DND-41 (cell line): ENCODE measurements around the gene SCGB1A1.

Source experiments
- ATAC-seq: fragments of 200-7000 bp; cut with Tn5 transposase; 3 replicates; pipeline ENCODE4 v1.9.1; 2021; ENCODE audit warnings: low read depth; ENCODE audit not compliant: insufficient read depth
- DNase-seq: peaks from one replicate; pipeline ENCODE4 v3.0.0-alpha.2; 2020
- H2AFZ ChIP-seq: 2 replicates; pipeline ENCODE4 v1.6.0; 2012; ENCODE audit warnings: low read depth, low read length
- H3K27ac ChIP-seq: 2 replicates; pipeline ENCODE4 v1.5.1; 2012; ENCODE audit warnings: low read length, inconsistent platforms
- H3K27me3 ChIP-seq: fragments of 200-600 bp; sonication (generic); 2 replicates; pipeline ENCODE4 v1.6.0; 2012; ENCODE audit warnings: low read length, mild to moderate bottlenecking, inconsistent platforms; ENCODE audit not compliant: insufficient read depth, poor library complexity
- H3K36me3 ChIP-seq: 2 replicates; pipeline ENCODE4 v1.5.1; 2012; ENCODE audit warnings: low read length, inconsistent platforms; ENCODE audit not compliant: insufficient read depth
- H3K4me1 ChIP-seq: 2 replicates; pipeline ENCODE4 v1.5.1; 2012; ENCODE audit warnings: mild to moderate bottlenecking, low read length; ENCODE audit not compliant: insufficient read depth
- H3K4me2 ChIP-seq: 2 replicates; pipeline ENCODE4 v1.6.0; 2012; ENCODE audit warnings: mild to moderate bottlenecking, moderate library complexity, low read length, inconsistent platforms; ENCODE audit not compliant: insufficient read depth
- H3K4me3 ChIP-seq, 2 experiments: fragments of 200-600 bp in 1 of 2; shearing (Covaris generic) in 1 of 2; 2 replicates each; pipeline ENCODE4 v1.5.1; 2012 to 2016; ENCODE audit warnings: inconsistent platforms in 2 of 2, low read length in 2 of 2, mild to moderate bottlenecking in 2 of 2, low read depth in 1 of 2, moderate library complexity in 1 of 2
- H3K79me2 ChIP-seq: 2 replicates; pipeline ENCODE4 v1.6.0; 2012; ENCODE audit warnings: low read length, inconsistent platforms; ENCODE audit not compliant: insufficient read depth
- H3K9ac ChIP-seq: 2 replicates; pipeline ENCODE4 v1.6.0; 2012; ENCODE audit warnings: low read depth, mild to moderate bottlenecking, inconsistent platforms, low read length, moderate library complexity
- H3K9me3 ChIP-seq: 2 replicates; pipeline ENCODE4 v1.5.1; 2012; ENCODE audit warnings: low read length, moderate library complexity, mild to moderate bottlenecking, inconsistent platforms; ENCODE audit not compliant: insufficient read depth, severe bottlenecking
- H4K20me1 ChIP-seq: 2 replicates; pipeline ENCODE4 v1.6.0; 2012; ENCODE audit warnings: low read length; ENCODE audit not compliant: insufficient read depth
- EZH2 ChIP-seq: IDR thresholded peaks from 3 replicates; pipeline ENCODE4 v1.6.1; 2012; ENCODE audit warnings: borderline replicate concordance, low read depth, mild to moderate bottlenecking, moderate library complexity, low read length, inconsistent platforms; ENCODE audit not compliant: severe bottlenecking
- TF ChIP-seq, protein P1 (sequence below): IDR thresholded peaks from 2 replicates; pipeline ENCODE4 v1.5.1; 2012; ENCODE audit warnings: borderline replicate concordance, low read length, moderate library complexity, mild to moderate bottlenecking; ENCODE audit not compliant: poor library complexity, severe bottlenecking; ENCODE audit errors: extremely low read depth

The SCGB1A1 gene

DNA sequence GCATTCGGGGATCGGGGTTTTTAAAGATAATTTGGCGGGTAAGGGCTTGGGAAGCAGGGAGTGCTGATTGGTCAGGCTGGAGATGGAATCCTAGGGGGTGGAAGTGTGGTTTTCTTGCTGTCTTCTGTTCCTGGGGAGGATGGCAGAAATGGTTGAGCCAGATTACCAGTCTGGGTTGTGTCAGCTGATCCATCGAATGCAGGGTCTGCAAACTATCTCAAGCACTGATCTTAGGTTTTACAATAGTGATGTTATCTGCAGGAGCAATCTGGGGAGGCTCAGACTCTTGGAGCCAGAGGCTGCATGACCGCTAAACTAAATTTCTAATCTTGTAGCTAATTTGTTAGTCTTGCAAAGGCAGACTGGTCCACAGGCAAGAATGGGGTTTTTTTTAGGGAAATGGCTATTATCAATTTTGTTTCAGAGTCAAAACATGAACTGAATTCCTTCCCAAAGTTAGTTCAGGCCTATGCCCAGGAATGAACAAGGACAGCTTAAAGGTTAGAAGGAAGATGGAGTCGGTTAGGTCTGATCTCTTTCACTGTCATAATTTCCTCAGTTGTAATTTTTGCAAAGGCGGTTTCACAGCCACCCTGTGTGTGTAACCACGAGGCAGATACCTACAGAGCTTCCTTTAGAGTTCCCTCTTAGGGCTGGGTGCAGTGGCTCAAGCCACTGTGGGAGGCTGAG lies 10.2 kb downstream of the SCGB1A1 start:
- Histone ChIP-seq H3K27ac (no peak overlapping the region), H2AFZ (no peak overlapping the region), H3K27me3 (peaks cover 9% of the 10 kb centered on the region), H4K20me1 (no peaks in the 10 kb centered on the region), H3K4me1 (peaks cover 3% of the 10 kb centered on the region; the same call in 1 of the 2 replicates), H3K36me3 (no peaks in the 10 kb centered on the region), H3K9me3 (no peaks in the 10 kb centered on the region), H3K4me2 (no peak overlapping the region), H3K9ac (no peak overlapping the region), H3K4me3 (no peak overlapping the region), H3K79me2 (no peaks in the 10 kb centered on the region)
- no peak for TF ChIP-seq EZH2
- TF ChIP-seq, protein P1, sequence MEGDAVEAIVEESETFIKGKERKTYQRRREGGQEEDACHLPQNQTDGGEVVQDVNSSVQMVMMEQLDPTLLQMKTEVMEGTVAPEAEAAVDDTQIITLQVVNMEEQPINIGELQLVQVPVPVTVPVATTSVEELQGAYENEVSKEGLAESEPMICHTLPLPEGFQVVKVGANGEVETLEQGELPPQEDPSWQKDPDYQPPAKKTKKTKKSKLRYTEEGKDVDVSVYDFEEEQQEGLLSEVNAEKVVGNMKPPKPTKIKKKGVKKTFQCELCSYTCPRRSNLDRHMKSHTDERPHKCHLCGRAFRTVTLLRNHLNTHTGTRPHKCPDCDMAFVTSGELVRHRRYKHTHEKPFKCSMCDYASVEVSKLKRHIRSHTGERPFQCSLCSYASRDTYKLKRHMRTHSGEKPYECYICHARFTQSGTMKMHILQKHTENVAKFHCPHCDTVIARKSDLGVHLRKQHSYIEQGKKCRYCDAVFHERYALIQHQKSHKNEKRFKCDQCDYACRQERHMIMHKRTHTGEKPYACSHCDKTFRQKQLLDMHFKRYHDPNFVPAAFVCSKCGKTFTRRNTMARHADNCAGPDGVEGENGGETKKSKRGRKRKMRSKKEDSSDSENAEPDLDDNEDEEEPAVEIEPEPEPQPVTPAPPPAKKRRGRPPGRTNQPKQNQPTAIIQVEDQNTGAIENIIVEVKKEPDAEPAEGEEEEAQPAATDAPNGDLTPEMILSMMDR: no peak
- DNase-seq (no peak), ATAC-seq (no peak)

DNA sequence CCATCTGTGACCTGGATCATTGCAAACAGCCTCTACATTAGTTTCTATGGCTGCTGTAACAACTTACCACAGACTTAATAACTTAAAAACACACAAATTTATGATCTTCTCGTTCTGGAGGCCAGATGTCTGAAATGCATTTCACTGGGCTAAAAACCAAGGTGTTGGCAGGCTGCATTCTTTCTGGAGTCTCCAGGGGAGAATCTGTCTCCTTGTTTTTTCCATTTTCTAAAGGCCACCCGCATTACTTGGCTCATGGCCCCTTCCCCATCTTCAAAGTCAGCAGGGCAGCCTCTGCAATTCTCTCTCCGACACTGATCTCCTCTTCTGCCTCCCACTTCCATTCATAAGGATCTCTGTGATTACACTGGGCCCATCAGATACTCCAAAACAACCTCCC lies 11.6 kb downstream of the SCGB1A1 start:
- no peak for ATAC-seq
- Histone ChIP-seq H3K36me3 (no peaks in the 10 kb centered on the region), H3K27me3 (peaks cover 7% of the 10 kb centered on the region), H3K4me2 (no peak overlapping the region), H3K27ac (no peak overlapping the region), H2AFZ (no peak overlapping the region), H3K4me3 (no peak overlapping the region), H4K20me1 (no peaks in the 10 kb centered on the region), H3K9ac (no peak overlapping the region), H3K9me3 (no peaks in the 10 kb centered on the region), H3K79me2 (no peaks in the 10 kb centered on the region), H3K4me1 (no peaks in the 10 kb centered on the region)
- no peak for DNase-seq
- TF ChIP-seq, protein P1: no peak
- no peak for TF ChIP-seq EZH2

DNA sequence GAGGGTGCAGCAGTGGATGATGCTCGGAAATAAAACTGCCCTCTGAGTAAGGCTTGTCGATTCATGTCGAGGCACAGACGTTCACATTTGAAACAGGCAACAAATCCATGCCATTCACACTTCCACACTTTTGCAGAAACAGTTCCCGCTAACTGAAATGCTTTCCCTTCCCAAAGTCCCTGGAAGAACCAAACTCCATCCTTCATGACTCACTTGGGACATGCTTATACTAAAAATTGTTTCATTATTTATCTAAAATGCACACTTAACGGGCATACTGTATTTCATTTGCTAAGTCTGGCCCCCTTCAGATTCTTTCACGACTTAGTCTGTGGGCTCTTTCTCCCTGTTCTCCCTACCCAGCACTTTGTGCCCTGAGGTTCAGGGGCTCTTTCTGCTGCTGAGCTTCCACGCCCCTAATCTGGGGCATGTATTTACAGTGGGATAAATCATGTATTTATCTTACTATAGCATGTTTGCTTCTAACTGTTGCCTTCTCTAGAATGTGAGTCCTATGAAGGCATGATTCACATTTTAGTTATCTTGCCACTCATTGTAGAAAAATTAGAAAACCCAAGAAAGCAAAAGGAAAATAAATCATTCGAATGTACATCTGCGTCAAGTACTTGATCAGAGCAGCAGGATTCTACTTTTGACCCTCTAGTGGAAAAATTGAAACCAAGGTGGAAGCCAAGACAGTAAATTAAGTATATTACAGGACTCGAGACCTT lies 12.5 kb downstream of the SCGB1A1 start:
- H3K9me3 ChIP-seq: no peaks in the 10 kb centered on the region
- no peak overlapping the region for H3K4me2 ChIP-seq
- DNase-seq (no peak), ATAC-seq (no peak)
- TF ChIP-seq EZH2: no peak
- TF ChIP-seq, protein P1: no peak
- H3K4me1 ChIP-seq: no peaks in the 10 kb centered on the region
- H3K27ac ChIP-seq: no peak overlapping the region
- H3K4me3 ChIP-seq: no peak overlapping the region
- no peak overlapping the region for H3K9ac ChIP-seq
- no peaks in the 10 kb centered on the region for H3K79me2 ChIP-seq
- no peaks in the 10 kb centered on the region for H4K20me1 ChIP-seq
- no peak overlapping the region for H2AFZ ChIP-seq
- peaks cover 7% of the 10 kb centered on the region for H3K27me3 ChIP-seq
- no peaks in the 10 kb centered on the region for H3K36me3 ChIP-seq
